GM23248 (cell line): ENCODE measurements around the gene MARCHF7. TPM values are rescaled to one million over a fixed set of nuclear protein-coding genes. Genes with fewer than 3 reads are reported as not detected.
"Not testable (repeated sequence)": the region's sequence is repeated elsewhere in the genome, so short reads cannot be mapped to it uniquely, and the experiment has no call there.

Experiments used
- DNase-seq: peaks from one replicate; pipeline ENCODE4 v3.0.0-alpha.2; 2015
- H2AFZ ChIP-seq: fragments of 200-600 bp; sonication (generic); 2 replicates; pipeline ENCODE4 v1.6.1; 2016; ENCODE audit warnings: antibody characterized with exemption
- H3F3A ChIP-seq: fragments of 200-600 bp; sonication (generic); 2 replicates; pipeline ENCODE4 v1.6.1; 2016; ENCODE audit warnings: mild to moderate bottlenecking, antibody characterized with exemption, mixed run types; ENCODE audit not compliant: insufficient read depth
- H3K27ac ChIP-seq: fragments of 200-600 bp; sonication (generic); 2 replicates; pipeline ENCODE4 v1.5.1; 2016; ENCODE audit warnings: mild to moderate bottlenecking
- H3K27me3 ChIP-seq: fragments of 200-600 bp; sonication (generic); replicated peaks from 2 replicates; pipeline ENCODE4 v1.6.1; 2016; ENCODE audit warnings: mild to moderate bottlenecking; ENCODE audit not compliant: insufficient read depth
- H3K36me3 ChIP-seq: fragments of 200-600 bp; sonication (generic); 2 replicates; pipeline ENCODE4 v1.6.1; 2016; ENCODE audit warnings: low read depth, mild to moderate bottlenecking
- H3K4me1 ChIP-seq: fragments of 200-600 bp; sonication (generic); 2 replicates; pipeline ENCODE4 v1.6.1; 2016; ENCODE audit warnings: mild to moderate bottlenecking; ENCODE audit not compliant: insufficient read depth
- H3K4me2 ChIP-seq: fragments of 200-600 bp; sonication (generic); one replicate; pipeline ENCODE4 v1.6.1; 2016; ENCODE audit warnings: mild to moderate bottlenecking; ENCODE audit not compliant: unreplicated experiment
- H3K4me3 ChIP-seq: fragments of 200-600 bp; sonication (generic); 2 replicates; pipeline ENCODE4 v1.5.1; 2016; ENCODE audit warnings: mild to moderate bottlenecking
- H3K79me2 ChIP-seq: fragments of 200-600 bp; sonication (generic); 2 replicates; pipeline ENCODE4 v1.6.1; 2016; ENCODE audit warnings: mild to moderate bottlenecking; ENCODE audit not compliant: insufficient read depth
- H3K9ac ChIP-seq: fragments of 200-600 bp; sonication (generic); 2 replicates; pipeline ENCODE4 v1.6.1; 2016; ENCODE audit warnings: mild to moderate bottlenecking
- H3K9me2 ChIP-seq: fragments of 200-600 bp; sonication (generic); 2 replicates; pipeline ENCODE4 v1.6.1; 2016; ENCODE audit warnings: mixed run types, mild to moderate bottlenecking, moderate library complexity; ENCODE audit not compliant: insufficient read depth
- H3K9me3 ChIP-seq: fragments of 200-600 bp; sonication (generic); one replicate; pipeline ENCODE4 v1.6.1; 2017; ENCODE audit warnings: low read depth
- H4K20me1 ChIP-seq: fragments of 200-600 bp; sonication (generic); 2 replicates; pipeline ENCODE4 v1.6.0; 2016; ENCODE audit not compliant: insufficient read depth
- EZH2 ChIP-seq: fragments of 200-600 bp; sonication (generic); IDR thresholded peaks from 2 replicates; pipeline ENCODE4 v1.6.1; 2018; ENCODE audit warnings: antibody characterized with exemption, mild to moderate bottlenecking; ENCODE audit not compliant: insufficient read depth, poor library complexity, severe bottlenecking
- EZH2phosphoT487 ChIP-seq: fragments of 200-600 bp; sonication (generic); IDR thresholded peaks from 2 replicates; pipeline ENCODE4 v1.6.1; 2018; ENCODE audit warnings: antibody characterized with exemption, moderate library complexity, mild to moderate bottlenecking, low read depth; ENCODE audit not compliant: insufficient read depth
- WGBS, 2 experiments: methylation state at CpG; one replicate each; pipeline ENCODE4 v1.1.6; 2015 to 2017; ENCODE audit warnings: low lambda C conversion rate in 2 of 2, low coverage in 1 of 2; ENCODE audit errors: missing lambda C conversion rate in 2 of 2; 5-methylcytosine and 5-hydroxymethylcytosine counted together
- in situ Hi-C: fragments of 300-500 bp; cut with MboI; formaldehyde crosslinking; loops from 2 replicates; pipeline ENCODE4 v1.15.0; 2020
- polyA plus RNA-seq: library from polyadenylated mRNA; unstranded; fragments of >200 nt; fragmentation: Nextera tagmentation; extraction: Ambion mirVana; gene quantifications from 2 replicates; pipeline ENCODE4 v1.2.1, GENCODE V29; 2016
- total RNA-seq: library from RNA; depleted of rRNA; stranded (reverse); fragments of >200 nt; shearing (Covaris generic); gene quantifications from 2 replicates; pipeline ENCODE4 v1.2.3, GENCODE V29; 2014; rRNA removed

The MARCHF7 gene
- total RNA-seq: 99.3 and 118 TPM in 2 replicates
- polyA plus RNA-seq: 92.7 and 97.3 TPM in 2 replicates

GRCh38 chr2:159712143-159712928 lies at the start of gene MARCHF7:
MARCHF7 (plus strand) TSS chr2:159712506; CDS start chr2:159729023, 16,517 bp downstream.
- Histone ChIP-seq H3K9me3 (no peaks in the 10 kb centered on the region), H3K4me2 (peak within 1 kb of the TSS; percentile 97), H2AFZ (peak within 1 kb of the TSS; percentile 98), H3K4me3 (peak within 1 kb of the TSS; percentile 89), H3F3A (peaks cover 29% of the 10 kb centered on the region), H3K27ac (peak within 1 kb of the TSS; percentile 94), H3K4me1 (peaks cover 29% of the 10 kb centered on the region), H3K9ac (peak within 1 kb of the TSS; percentile 98), H3K79me2 (peaks cover 56% of the 10 kb centered on the region), H3K36me3 (peaks cover 19% of the 10 kb centered on the region), H3K27me3 (no peaks in the 10 kb centered on the region), H3K9me2 (no peaks in the 10 kb centered on the region), H4K20me1 (peaks cover 19% of the 10 kb centered on the region; the same call in 1 of the 2 replicates)
- 1% methylated on average over 36 to 72 of the region's 72 CpGs for WGBS, 2 experiments
- in situ Hi-C loops: no loop called here
- TF ChIP-seq EZH2phosphoT487: no peak
- DNase-seq: peak; percentile 99

GRCh38 chr2:159667423-159667822 lies 44.9 kb upstream of the MARCHF7 start:
- whole genome bisulfite sequencing, 2 experiments: 95 to 97% methylated on average over 3 of the region's 3 CpGs
- H3K27me3 ChIP-seq, H2AFZ ChIP-seq, H3K4me1 ChIP-seq, H3K36me3 ChIP-seq, H3K4me2 ChIP-seq, in situ Hi-C loops, H3F3A ChIP-seq, H3K79me2 ChIP-seq, H3K9ac ChIP-seq, H3K27ac ChIP-seq, H3K4me3 ChIP-seq, H4K20me1 ChIP-seq, DNase-seq, H3K9me2 ChIP-seq, H3K9me3 ChIP-seq: not testable (repeated sequence)

- in situ Hi-C loops: no loop called here
- Histone ChIP-seq H3F3A (no peaks in the 10 kb centered on the region), H3K9ac (no peak overlapping the region), H3K4me2 (no peak overlapping the region), H3K27me3 (no peaks in the 10 kb centered on the region), H3K9me2 (no peaks in the 10 kb centered on the region; the same call in 1 of the 2 replicates), H3K79me2 (no peaks in the 10 kb centered on the region), H3K27ac (no peak overlapping the region), H4K20me1 (no peaks in the 10 kb centered on the region), H3K4me3 (no peak overlapping the region), H3K36me3 (no peaks in the 10 kb centered on the region), H2AFZ (no peak overlapping the region), H3K9me3 (no peaks in the 10 kb centered on the region), H3K4me1 (no peaks in the 10 kb centered on the region)
- TF ChIP-seq EZH2phosphoT487 (no peak), EZH2 (no peak)
- WGBS, 2 experiments: 96 to 97% methylated on average over 3 of the region's 3 CpGs
- DNase-seq: no peak
These were observed 41.3 kb upstream of the MARCHF7 start for GRCh38 chr2:159671047-159671446.

- Histone ChIP-seq H3K4me1 (peaks cover 5% of the 10 kb centered on the region), H3K9me3 (no peaks in the 10 kb centered on the region), H3F3A (no peaks in the 10 kb centered on the region), H3K4me2 (no peak overlapping the region), H3K79me2 (no peaks in the 10 kb centered on the region), H3K9ac (no peak overlapping the region), H3K36me3 (no peaks in the 10 kb centered on the region), H4K20me1 (no peaks in the 10 kb centered on the region), H3K27me3 (no peaks in the 10 kb centered on the region), H3K27ac (no peak overlapping the region), H2AFZ (no peak overlapping the region), H3K4me3 (no peak overlapping the region), H3K9me2 (no peaks in the 10 kb centered on the region)
- in situ Hi-C loops: no loop called here
- peak; percentile 35 for DNase-seq
- TF ChIP-seq EZH2phosphoT487 (no peak), EZH2 (no peak)
- WGBS, 2 experiments: 94 to 100% methylated on average over 1 of the region's 1 CpG
These were observed 34.7 kb upstream of the MARCHF7 start for GRCh38 chr2:159677654-159678053.
